ENCODE measurements around the gene TADA2B. TPM values are rescaled to one million over a fixed set of nuclear protein-coding genes. Genes with fewer than 3 reads are reported as not detected.

TADA2B gene
- total RNA-seq, 2 donors from 2014 or later: 17.3 to 17.5 TPM

DNA sequence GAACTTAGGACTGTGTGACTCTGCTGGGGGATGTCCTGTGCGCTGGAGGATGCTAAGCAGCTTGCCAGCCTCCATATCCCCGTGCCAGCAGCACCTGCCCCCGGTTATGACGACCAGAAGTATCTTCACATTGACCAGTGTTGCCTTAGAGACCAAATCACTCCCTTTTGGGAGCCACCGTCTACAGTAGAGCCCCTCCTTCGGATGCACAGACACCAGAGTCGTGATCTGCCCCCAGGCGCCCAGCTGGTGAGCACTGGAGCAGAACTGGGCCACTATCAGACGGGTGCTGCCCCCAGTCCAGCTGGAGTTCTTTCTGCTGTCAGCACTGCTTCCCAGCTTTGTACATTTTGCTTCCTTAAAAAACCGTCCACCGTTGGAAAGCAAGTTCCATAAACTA lies 30.0 kb upstream of the TADA2B start:
- TF ChIP-seq, protein P1, sequence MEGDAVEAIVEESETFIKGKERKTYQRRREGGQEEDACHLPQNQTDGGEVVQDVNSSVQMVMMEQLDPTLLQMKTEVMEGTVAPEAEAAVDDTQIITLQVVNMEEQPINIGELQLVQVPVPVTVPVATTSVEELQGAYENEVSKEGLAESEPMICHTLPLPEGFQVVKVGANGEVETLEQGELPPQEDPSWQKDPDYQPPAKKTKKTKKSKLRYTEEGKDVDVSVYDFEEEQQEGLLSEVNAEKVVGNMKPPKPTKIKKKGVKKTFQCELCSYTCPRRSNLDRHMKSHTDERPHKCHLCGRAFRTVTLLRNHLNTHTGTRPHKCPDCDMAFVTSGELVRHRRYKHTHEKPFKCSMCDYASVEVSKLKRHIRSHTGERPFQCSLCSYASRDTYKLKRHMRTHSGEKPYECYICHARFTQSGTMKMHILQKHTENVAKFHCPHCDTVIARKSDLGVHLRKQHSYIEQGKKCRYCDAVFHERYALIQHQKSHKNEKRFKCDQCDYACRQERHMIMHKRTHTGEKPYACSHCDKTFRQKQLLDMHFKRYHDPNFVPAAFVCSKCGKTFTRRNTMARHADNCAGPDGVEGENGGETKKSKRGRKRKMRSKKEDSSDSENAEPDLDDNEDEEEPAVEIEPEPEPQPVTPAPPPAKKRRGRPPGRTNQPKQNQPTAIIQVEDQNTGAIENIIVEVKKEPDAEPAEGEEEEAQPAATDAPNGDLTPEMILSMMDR (conservative IDR thresholded peaks at IDR 0.05): no peak
- H3K36me3 ChIP-seq (ENCODE audit: control insufficient read depth, insufficient read depth, low read length): peaks cover 85% of the 10 kb centered on the region
- H3K4me1 ChIP-seq (ENCODE audit: control insufficient read depth, insufficient read depth, low read length): peaks cover 26% of the 10 kb centered on the region
- no peaks in the 10 kb centered on the region for H3K27me3 ChIP-seq (ENCODE audit: control insufficient read depth, insufficient read depth, low read length, poor library complexity, severe bottlenecking)
- no peak overlapping the region for H3K27ac ChIP-seq (ENCODE audit: low read depth, low read length)
- no peak overlapping the region for H3K4me3 ChIP-seq (ENCODE audit: low read length)
- Mint-ChIP-seq H3K36me3 (ENCODE audit: low read depth) (peaks cover 77% of the 10 kb centered on the region), H3K4me3 (no peak overlapping the region), H3K9me3 (no peaks in the 10 kb centered on the region), H3K4me1 (peaks cover 32% of the 10 kb centered on the region), H3K27ac (no peak overlapping the region), H3K27me3 (ENCODE audit: insufficient read depth) (no peaks in the 10 kb centered on the region)
- H3K9ac ChIP-seq (ENCODE audit: extremely low read depth, low read length, poor library complexity, severe bottlenecking): no peak overlapping the region
- no peaks in the 10 kb centered on the region for H3K9me3 ChIP-seq (ENCODE audit: control insufficient read depth, low read length)
- WGBS, 2 experiments (ENCODE audit: insufficient coverage in 1 of 2, insufficient read length in 1 of 2): 95 to 99% methylated on average over 10 to 11 of the region's 11 CpGs
- no peak for DNase-seq

GRCh38 chr4:7014815-7015214 lies 28.4 kb upstream of the TADA2B start:
- Histone ChIP-seq H3K9me3 (ENCODE audit: control insufficient read depth, low read length) (no peaks in the 10 kb centered on the region), H3K36me3 (ENCODE audit: control insufficient read depth, insufficient read depth, low read length) (peaks cover 87% of the 10 kb centered on the region), H3K4me3 (ENCODE audit: low read length) (no peak overlapping the region), H3K4me1 (ENCODE audit: control insufficient read depth, insufficient read depth, low read length) (peaks cover 17% of the 10 kb centered on the region), H3K9ac (ENCODE audit: extremely low read depth, low read length, poor library complexity, severe bottlenecking) (no peak overlapping the region), H3K27me3 (ENCODE audit: control insufficient read depth, insufficient read depth, low read length, poor library complexity, severe bottlenecking) (no peaks in the 10 kb centered on the region), H3K27ac (ENCODE audit: low read depth, low read length) (no peak overlapping the region)
- TF ChIP-seq, protein P1 (conservative IDR thresholded peaks at IDR 0.05): no peak
- H3K4me3 Mint-ChIP-seq: no peak overlapping the region
- no peaks in the 10 kb centered on the region for H3K9me3 Mint-ChIP-seq
- DNase-seq: no peak
- H3K27ac Mint-ChIP-seq: no peak overlapping the region
- 94 to 98% methylated on average over 11 to 12 of the region's 12 CpGs for WGBS, 2 experiments (ENCODE audit: insufficient coverage in 1 of 2, insufficient read length in 1 of 2)
- H3K36me3 Mint-ChIP-seq (ENCODE audit: low read depth): peaks cover 81% of the 10 kb centered on the region
- peaks cover 25% of the 10 kb centered on the region for H3K4me1 Mint-ChIP-seq
- no peaks in the 10 kb centered on the region for H3K27me3 Mint-ChIP-seq (ENCODE audit: insufficient read depth)

DNA sequence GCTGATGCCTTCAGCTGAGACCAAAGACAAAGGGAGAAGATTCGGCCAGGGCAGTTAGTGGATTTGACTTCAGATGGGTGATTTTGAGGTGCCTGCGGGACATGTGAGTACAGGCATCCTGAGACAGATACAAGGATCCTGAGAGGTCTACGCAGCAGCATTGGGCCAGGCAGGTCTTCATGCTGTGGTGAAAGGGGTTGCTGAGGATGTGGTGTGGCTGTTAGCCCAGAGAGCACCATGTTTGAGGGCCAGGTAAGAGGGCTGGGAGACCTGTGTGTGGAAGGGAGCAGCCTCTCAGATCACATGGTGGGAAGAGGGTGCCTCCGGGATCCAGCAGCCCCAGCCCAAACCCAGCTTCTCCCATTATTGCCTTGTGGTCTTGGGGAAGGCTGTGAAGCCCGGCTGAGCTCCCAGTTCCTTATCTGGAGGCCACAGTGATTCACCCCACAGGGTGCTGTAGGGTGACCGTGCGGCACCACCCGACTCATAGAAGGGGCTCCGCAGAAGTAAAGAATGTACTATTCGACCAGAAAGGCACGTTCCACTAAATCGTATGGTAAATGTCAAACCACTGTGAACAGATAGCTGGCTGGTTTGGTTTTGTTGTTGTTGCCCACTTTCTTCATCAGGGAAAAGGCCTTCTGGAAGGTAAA lies 27.7 kb upstream of the TADA2B start:
- no peak for DNase-seq
- TF ChIP-seq, protein P1 (conservative IDR thresholded peaks at IDR 0.05): no peak
- peaks cover 22% of the 10 kb centered on the region for H3K4me1 Mint-ChIP-seq
- H3K9me3 ChIP-seq (ENCODE audit: control insufficient read depth, low read length): no peaks in the 10 kb centered on the region
- H3K27ac ChIP-seq (ENCODE audit: low read depth, low read length): no peak overlapping the region
- H3K27me3 Mint-ChIP-seq (ENCODE audit: insufficient read depth): no peaks in the 10 kb centered on the region
- H3K27ac Mint-ChIP-seq: peak overlapping the region; percentile 44
- WGBS, 2 experiments (ENCODE audit: insufficient coverage in 1 of 2, insufficient read length in 1 of 2): 92 to 95% methylated on average over 10 to 12 of the region's 12 CpGs
- no peaks in the 10 kb centered on the region for H3K27me3 ChIP-seq (ENCODE audit: control insufficient read depth, insufficient read depth, low read length, poor library complexity, severe bottlenecking)
- H3K4me3 ChIP-seq (ENCODE audit: low read length): no peak overlapping the region
- H3K4me1 ChIP-seq (ENCODE audit: control insufficient read depth, insufficient read depth, low read length): peaks cover 16% of the 10 kb centered on the region
- H3K36me3 Mint-ChIP-seq (ENCODE audit: low read depth): peaks cover 74% of the 10 kb centered on the region
- no peak overlapping the region for H3K9ac ChIP-seq (ENCODE audit: extremely low read depth, low read length, poor library complexity, severe bottlenecking)
- H3K4me3 Mint-ChIP-seq: no peak overlapping the region
- H3K36me3 ChIP-seq (ENCODE audit: control insufficient read depth, insufficient read depth, low read length): peaks cover 84% of the 10 kb centered on the region
- H3K9me3 Mint-ChIP-seq: no peaks in the 10 kb centered on the region
